ENCODE data around the gene CSRNP3. TPM values are rescaled to one million over a fixed set of nuclear protein-coding genes. Genes with fewer than 3 reads are reported as not detected.

Gene CSRNP3
- total RNA-seq, 1 experiment from 2014 or later = 0.05 TPM

DNA sequence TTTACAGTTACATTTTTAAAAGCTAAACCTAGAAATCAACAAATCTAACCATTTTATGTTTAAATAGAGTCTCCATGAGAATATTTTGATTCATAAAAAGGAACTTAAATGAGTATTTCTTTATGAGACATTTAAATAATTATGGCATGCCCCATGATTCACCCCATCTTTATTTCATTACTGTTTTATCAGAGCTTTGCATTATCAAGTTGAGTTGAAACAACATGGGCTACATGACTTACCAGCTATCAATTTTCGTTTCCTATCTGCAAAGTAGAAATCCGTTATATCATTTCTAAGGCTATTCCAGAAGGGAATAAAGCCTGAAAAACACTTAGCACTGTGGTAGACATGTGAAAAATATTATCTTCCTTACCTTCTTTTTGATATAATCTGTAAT lies 163.1 kb downstream of the CSRNP3 start:
- Histone ChIP-seq H3K79me2 (ENCODE audit: insufficient read depth, low read length) (no peaks in the 10 kb centered on the region), H3K27ac (ENCODE audit: low read depth, low read length) (no peak overlapping the region), H4K20me1 (ENCODE audit: insufficient read depth) (no peaks in the 10 kb centered on the region), H3K9me2 (ENCODE audit: insufficient read depth) (no peaks in the 10 kb centered on the region), H2AFZ (ENCODE audit: low read depth, low read length, poor library complexity, severe bottlenecking) (no peak overlapping the region), H3K9me3 (ENCODE audit: control insufficient read depth in 1 of 2, insufficient read depth in 1 of 2, low read depth in 1 of 2, low read length in 2 of 2) (no peaks in the 10 kb centered on the region), H3K9ac (ENCODE audit: low read length) (no peak overlapping the region), H3K4me1 (ENCODE audit: control insufficient read depth in 1 of 2, insufficient read depth in 2 of 2, low read length in 2 of 2) (no peaks in the 10 kb centered on the region), H3K27me3 (ENCODE audit: insufficient read depth, low read length) (0 out of 2 replicates have a peak, but pooled peaks cover 6% of the 10 kb centered on the region), H3K4me2 (ENCODE audit: low read length) (no peak overlapping the region), H3K36me3 (ENCODE audit: control insufficient read depth in 1 of 2, insufficient read depth in 2 of 2, low read length in 2 of 2) (no peaks in the 10 kb centered on the region), H3K4me3 (replicated peaks in 1 of 2; ENCODE audit: low read depth in 1 of 2, low read length in 2 of 2) (no peak overlapping the region)
- ATAC-seq = no peak
- TF ChIP-seq SIN3A (IDR thresholded peaks at IDR 0.05; ENCODE audit: low read depth) (no peak), EZH2 (IDR thresholded peaks at IDR 0.05) (no peak), SRF (IDR thresholded peaks at IDR 0.05; ENCODE audit: low read depth) (no peak), JUND (IDR thresholded peaks at IDR 0.05) (no peak), CBX3 (IDR thresholded peaks at IDR 0.05; ENCODE audit: low read depth) (no peak), POLR2A (IDR thresholded peaks at IDR 0.05; ENCODE audit: borderline replicate concordance, extremely low read depth, insufficient read depth, insufficient read length) (no peak), CTCF (IDR thresholded peaks at IDR 0.05 in 2 of 3, conservative IDR thresholded peaks at IDR 0.05 in 1 of 3; ENCODE audit: borderline replicate concordance in 1 of 3, insufficient read depth in 1 of 3, low read depth in 2 of 3, low read length in 2 of 3) (no peak), EGR1 (IDR thresholded peaks at IDR 0.05; ENCODE audit: low read depth) (no peak), ELF1 (IDR thresholded peaks at IDR 0.05; ENCODE audit: borderline replicate concordance, low read depth) (no peak), ZFX (IDR thresholded peaks at IDR 0.05) (no peak), ZBTB33 (IDR thresholded peaks at IDR 0.05; ENCODE audit: extremely low read depth, insufficient replicate concordance, low read length) (no peak), SP1 (IDR thresholded peaks at IDR 0.05; ENCODE audit: low read depth) (no peak), POLR2AphosphoS5 (IDR thresholded peaks at IDR 0.05; ENCODE audit: low read depth, low read length) (no peak)
- TF ChIP-seq, protein P1, sequence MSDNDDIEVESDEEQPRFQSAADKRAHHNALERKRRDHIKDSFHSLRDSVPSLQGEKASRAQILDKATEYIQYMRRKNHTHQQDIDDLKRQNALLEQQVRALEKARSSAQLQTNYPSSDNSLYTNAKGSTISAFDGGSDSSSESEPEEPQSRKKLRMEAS (IDR thresholded peaks at IDR 0.05) = no peak
- ChIA-PET RAD21 (ENCODE audit: low non-redundant PET in 1 of 2, low total read pairs in 2 of 2, uncharacterized antibody in 2 of 2, unreplicated experiment in 2 of 2) (no interaction called here), POLR2A (no interaction called here), CTCF (no interaction called here)
- intact Hi-C loops (cut with micrococcal nuclease) = no loop called here
- BruUV-seq (replicated peaks) = no TSS peak
- DNase-seq (ENCODE audit: low read depth, low spot score) = no peak
